Stimulated activated CD4-positive, alpha-beta T cell treated with anti-CD3 and anti-CD28 coated beads, Interleukin-1b, Interleukin-23, amount 100 ng/mL, for 48 hours (primary cell): ENCODE results near the gene ZBTB47.

Experiments used
- DNase-seq: peaks from one replicate; pipeline ENCODE4 v3.0.0-alpha.2; 2020

ZBTB47 gene

GRCh38 chr3:42701371-42702065 lies 48.0 kb downstream of the ZBTB47 start:
- peak; percentile 47 for DNase-seq

GRCh38 chr3:42702066-42702951 lies 48.8 kb downstream of the ZBTB47 start, which contains the start of gene HHATL:
Gene HHATL (minus strand): TSS chr3:42702798. CDS start chr3:42700826, 1,972 bp downstream.
- DNase-seq: no peak

- DNase-seq: no peak
Measured at GRCh38 chr3:42702982-42703694, 49.6 kb downstream of the ZBTB47 start.

- DNase-seq: no peak
Measured at GRCh38 chr3:42703695-42704025, 50.2 kb downstream of the ZBTB47 start.

GRCh38 chr3:42704136-42704841 lies 50.8 kb downstream of the ZBTB47 start:
- no peak for DNase-seq

GRCh38 chr3:42705058-42705767 lies 51.7 kb downstream of the ZBTB47 start:
- no peak for DNase-seq

- DNase-seq: no peak
Measured at GRCh38 chr3:42705962-42706585, 52.6 kb downstream of the ZBTB47 start.

GRCh38 chr3:42706721-42707619 lies 53.5 kb downstream of the ZBTB47 start:
- DNase-seq: no peak

- DNase-seq: no peak
Measured at GRCh38 chr3:42707620-42708355, 54.3 kb downstream of the ZBTB47 start.

GRCh38 chr3:42708611-42709151 lies 55.2 kb downstream of the ZBTB47 start:
- no peak for DNase-seq

GRCh38 chr3:42709621-42710020 lies 56.1 kb downstream of the ZBTB47 start:
- no peak for DNase-seq

- DNase-seq: no peak
Measured at GRCh38 chr3:42710323-42711021, 57.0 kb downstream of the ZBTB47 start.

GRCh38 chr3:42711491-42712343 lies 58.2 kb downstream of the ZBTB47 start:
- DNase-seq: no peak

- DNase-seq: no peak
Measured at GRCh38 chr3:42712344-42712648, 58.8 kb downstream of the ZBTB47 start.

GRCh38 chr3:42712688-42713372 lies 59.3 kb downstream of the ZBTB47 start:
- no peak for DNase-seq

- no peak for DNase-seq
Measured at GRCh38 chr3:42713747-42714146, 60.2 kb downstream of the ZBTB47 start.

GRCh38 chr3:42714171-42714852 lies 60.8 kb downstream of the ZBTB47 start:
- no peak for DNase-seq
